IMR-90 (cell line): Measurements from ENCODE around the gene SOWAHB. TPM values are rescaled to one million over a fixed set of nuclear protein-coding genes. Genes with fewer than 3 reads are reported as not detected.

ENCODE experiments used
- ATAC-seq: fragments of 200-7000 bp; cut with Tn5 transposase; 2 replicates; pipeline ENCODE4 v1.9.1; 2020; ENCODE audit warnings: low read depth, mild to moderate bottlenecking, moderate library complexity
- BruUV-seq: library from RNA; stranded (reverse); fragments of 400-500 nt; replicated peaks from 2 replicates; lab custom pipeline; 2021; lab: Mats Ljungman, UMichigan
- CTCF ChIA-PET: fragments of 300-600 bp; formaldehyde crosslinking; extraction: SDS; loops from one replicate; lab custom pipeline; 2021; ENCODE audit warnings: antibody characterized with exemption; lab: Yijun Ruan, JAX
- POLR2A ChIA-PET: fragments of 300-600 bp; sonication (Branson Sonifier 250); formaldehyde crosslinking; loops from one replicate; lab custom pipeline; 2022; ENCODE audit warnings: antibody characterized with exemption; ENCODE audit not compliant: unreplicated experiment; lab: Charles Lee
- DNase-seq: peaks from one replicate; pipeline ENCODE4 v3.0.0; 2013
- H2AFZ ChIP-seq: replicated peaks from 2 replicates; pipeline ENCODE3; 2013; ENCODE audit warnings: low read length, mild to moderate bottlenecking; ENCODE audit not compliant: poor library complexity
- H2AK5ac ChIP-seq: 2 replicates; pipeline ENCODE4 v1.6.1; 2013; ENCODE audit warnings: low read depth, low read length, inconsistent platforms
- H2AK9ac ChIP-seq: replicated peaks from 2 replicates; pipeline ENCODE3; 2013; ENCODE audit warnings: mild to moderate bottlenecking, low read depth, low read length, moderate library complexity; ENCODE audit not compliant: poor library complexity
- H2BK120ac ChIP-seq: 2 replicates; pipeline ENCODE4 v1.6.1; 2013; ENCODE audit warnings: low read depth, low read length, inconsistent platforms
- H2BK15ac ChIP-seq: 3 replicates; pipeline ENCODE4 v1.6.1; 2013; ENCODE audit warnings: low read depth, low read length, inconsistent platforms
- H2BK20ac ChIP-seq: 2 replicates; pipeline ENCODE4 v1.6.1; 2013; ENCODE audit warnings: low read depth, mild to moderate bottlenecking, inconsistent platforms, low read length, moderate library complexity
- H2BK5ac ChIP-seq: 2 replicates; pipeline ENCODE4 v1.6.1; 2013; ENCODE audit warnings: mild to moderate bottlenecking, low read depth, low read length, inconsistent platforms; ENCODE audit not compliant: poor library complexity, severe bottlenecking
- H3K14ac ChIP-seq: replicated peaks from 2 replicates; pipeline ENCODE4 v1.6.1; 2013; ENCODE audit warnings: low read depth, low read length, inconsistent platforms
- H3K18ac ChIP-seq: 2 replicates; pipeline ENCODE4 v1.6.1; 2013; ENCODE audit warnings: low read depth, low read length, control low read depth
- H3K23ac ChIP-seq: 2 replicates; pipeline ENCODE4 v1.6.1; 2013; ENCODE audit warnings: low read depth, low read length, inconsistent platforms
- H3K27ac ChIP-seq: 2 replicates; pipeline ENCODE4 v1.5.1; 2013; ENCODE audit warnings: mild to moderate bottlenecking, control low read depth, low read length; ENCODE audit not compliant: insufficient read depth
- H3K27me3 ChIP-seq: 2 replicates; pipeline ENCODE4 v1.6.1; 2013; ENCODE audit warnings: low read length; ENCODE audit not compliant: control insufficient read depth, insufficient read depth
- H3K36me3 ChIP-seq: 2 replicates; pipeline ENCODE4 v1.6.1; 2013; ENCODE audit warnings: low read length, mixed read lengths; ENCODE audit not compliant: control insufficient read depth, insufficient read depth
- H3K4ac ChIP-seq: 2 replicates; pipeline ENCODE4 v1.6.1; 2013; ENCODE audit warnings: low read depth, low read length, inconsistent platforms
- H3K4me1 ChIP-seq: 2 replicates; pipeline ENCODE4 v1.6.1; 2013; ENCODE audit warnings: low read length, mixed read lengths; ENCODE audit not compliant: control insufficient read depth, insufficient read depth
- H3K4me2 ChIP-seq: 2 replicates; pipeline ENCODE4 v1.6.1; 2013; ENCODE audit warnings: low read depth, mild to moderate bottlenecking, control low read depth, low read length, moderate library complexity
- H3K4me3 ChIP-seq: 2 replicates; pipeline ENCODE4 v1.5.1; 2013; ENCODE audit warnings: low read depth, mild to moderate bottlenecking, control low read depth, low read length, moderate library complexity; ENCODE audit not compliant: insufficient read depth
- H3K56ac ChIP-seq: 2 replicates; pipeline ENCODE4 v1.6.1; 2013; ENCODE audit warnings: low read length, inconsistent platforms; ENCODE audit not compliant: insufficient read depth; ENCODE audit errors: extremely low read depth
- H3K79me1 ChIP-seq, 2 experiments: 2 replicates each; pipeline ENCODE4 v1.6.1; 2013; ENCODE audit warnings: low read length in 2 of 2, inconsistent platforms in 1 of 2, low read depth in 1 of 2
- H3K9ac ChIP-seq: 2 replicates; pipeline ENCODE4 v1.6.1; 2013; ENCODE audit warnings: low read depth, low read length, control low read depth
- H3K9me1 ChIP-seq: 2 replicates; pipeline ENCODE4 v1.6.1; 2013; ENCODE audit warnings: low read length, inconsistent platforms; ENCODE audit not compliant: insufficient read depth
- H3K9me3 ChIP-seq: 2 replicates; pipeline ENCODE4 v1.6.1; 2013; ENCODE audit warnings: low read length; ENCODE audit not compliant: control insufficient read depth, insufficient read depth
- H4K20me1 ChIP-seq: 2 replicates; pipeline ENCODE4 v1.6.1; 2013; ENCODE audit warnings: low read length, inconsistent platforms; ENCODE audit not compliant: insufficient read depth
- H4K5ac ChIP-seq: 2 replicates; pipeline ENCODE4 v1.6.1; 2013; ENCODE audit warnings: mild to moderate bottlenecking, low read depth, low read length, control low read depth
- H4K8ac ChIP-seq, 2 experiments: 2 replicates each; pipeline ENCODE4 v1.6.1; 2013; ENCODE audit warnings: low read depth in 2 of 2, low read length in 2 of 2, control low read depth in 1 of 2, inconsistent platforms in 1 of 2
- H4K91ac ChIP-seq: 2 replicates; pipeline ENCODE4 v1.6.1; 2013; ENCODE audit warnings: low read depth, low read length, inconsistent platforms; ENCODE audit not compliant: insufficient read depth
- BHLHE40 ChIP-seq: fragments of 150-350 bp; IDR thresholded peaks from 2 replicates; pipeline ENCODE4 v1.6.1; 2016; ENCODE audit warnings: mild to moderate bottlenecking, low read depth, low read length
- CEBPB ChIP-seq: IDR thresholded peaks from 2 replicates; pipeline ENCODE4 v1.6.1; 2012; ENCODE audit warnings: low read depth, low read length, improper control_type of control experiment
- FOS ChIP-seq: fragments of 150-350 bp; IDR thresholded peaks from 2 replicates; pipeline ENCODE4 v1.6.1; 2016; ENCODE audit warnings: low read depth, low read length
- MXI1 ChIP-seq: IDR thresholded peaks from 2 replicates; pipeline ENCODE4 v1.6.1; 2012; ENCODE audit warnings: low read depth, mild to moderate bottlenecking, low read length, moderate library complexity, borderline replicate concordance
- RAD21 ChIP-seq: IDR thresholded peaks from 2 replicates; pipeline ENCODE4 v1.6.1; 2012; ENCODE audit warnings: low read length, improper control_type of control experiment
- RCOR1 ChIP-seq: IDR thresholded peaks from 2 replicates; pipeline ENCODE4 v1.6.1; 2012; ENCODE audit warnings: mild to moderate bottlenecking, low read length, improper control_type of control experiment; ENCODE audit not compliant: insufficient replicate concordance
- RFX5 ChIP-seq: IDR thresholded peaks from 2 replicates; pipeline ENCODE4 v1.8.0; 2012; ENCODE audit warnings: low read depth, mild to moderate bottlenecking, low read length, moderate library complexity
- dilution Hi-C: fragments of 300-500 bp; cut with HindIII; formaldehyde crosslinking; loops from one replicate; pipeline ENCODE4 v1.14.3; 2018; ENCODE audit warnings: low sequenced_read_pairs; ENCODE audit not compliant: unreplicated experiment
- in situ Hi-C: fragments of 300-500 bp; cut with MboI; formaldehyde crosslinking; loops from 3 replicates; pipeline ENCODE4 v1.14.3; 2019; ENCODE audit warnings: low sequenced_read_pairs, inconsistent platforms, mixed read lengths
- intact Hi-C: fragments of 100-400 bp; cut with micrococcal nuclease; formaldehyde crosslinking; loops from 2 replicates; pipeline ENCODE4 v1.10.0; 2022
- polyA plus RNA-seq, 3 experiments: library from polyadenylated mRNA; depleted of rRNA; stranded (reverse); fragments of >200 nt; gene quantifications; 2 replicates each; pipeline ENCODE4 v1.2.3, GENCODE V29; 2012; ENCODE audit warnings: low replicate concordance in 1 of 3
- total RNA-seq: library from RNA; depleted of rRNA; stranded (reverse); fragments of >200 nt; gene quantifications from 2 replicates; pipeline ENCODE4 v1.2.3, GENCODE V29; 2012
- TF ChIP-seq, protein P1 (sequence below): conservative IDR thresholded peaks from 2 replicates; pipeline ENCODE4 v1.5.1; 2012; ENCODE audit warnings: mild to moderate bottlenecking, low read depth, low read length, improper control_type of control experiment

Gene SOWAHB
- total and polyA plus RNA-seq, 2 of the 4 experiments (the other 2 are of a cell fraction) = not detected

DNA sequence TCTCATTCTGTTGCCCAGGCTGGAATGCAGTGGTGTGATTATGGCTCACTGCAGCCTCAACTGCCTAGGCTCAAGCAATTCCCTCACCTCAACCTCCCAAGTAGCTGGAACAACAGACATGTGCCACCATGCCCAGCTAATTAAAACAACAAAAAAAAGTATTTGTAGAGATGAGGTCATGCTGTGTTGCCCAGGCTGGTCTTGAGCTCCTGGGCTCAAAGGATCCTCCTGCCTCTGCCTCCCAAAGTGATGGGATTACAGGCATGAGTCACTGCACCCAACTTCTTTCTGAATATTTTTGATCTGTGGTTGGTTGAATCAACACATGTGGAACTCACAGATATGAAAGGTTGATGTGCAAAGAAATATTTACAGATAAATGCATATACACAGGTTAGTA is 33.1 kb upstream of the SOWAHB start:
- Histone ChIP-seq H2AK9ac (no peak overlapping the region), H3K18ac (no peak overlapping the region), H2AK5ac (no peak overlapping the region), H3K36me3 (no peaks in the 10 kb centered on the region), H2BK5ac (no peak overlapping the region), H3K14ac (0 out of 2 replicates have a peak overlapping the region, but pooled peaks have one; percentile 21), H4K5ac (no peak overlapping the region), H2BK15ac (no peak overlapping the region), H2BK120ac (no peak overlapping the region), H3K4me3 (no peak overlapping the region), H4K91ac (no peak overlapping the region), H3K79me1 (no peaks in the 10 kb centered on the region), H3K4me2 (no peak overlapping the region), H3K4me1 (peaks cover 2% of the 10 kb centered on the region; the same call in 1 of the 2 replicates), H3K4ac (no peak overlapping the region), H2BK20ac (no peak overlapping the region), H4K8ac (no peak overlapping the region; a peak in 1 of 4 replicates), H3K9me1 (peaks cover 6% of the 10 kb centered on the region; the same call in 1 of the 2 replicates), H4K20me1 (no peaks in the 10 kb centered on the region), H3K9me3 (no peaks in the 10 kb centered on the region), H3K9ac (no peak overlapping the region), H3K27ac (no peak overlapping the region), H3K27me3 (no peaks in the 10 kb centered on the region), H3K56ac (no peak overlapping the region), H2AFZ (no peak overlapping the region), H3K23ac (no peak overlapping the region)
- in situ Hi-C loops = no loop called here
- dilution Hi-C loops = no loop called here
- intact Hi-C loops = no loop called here
- POLR2A ChIA-PET = no interaction called here
- CTCF ChIA-PET = no interaction called here
- no TSS peak for BruUV-seq
- TF ChIP-seq, protein P1, sequence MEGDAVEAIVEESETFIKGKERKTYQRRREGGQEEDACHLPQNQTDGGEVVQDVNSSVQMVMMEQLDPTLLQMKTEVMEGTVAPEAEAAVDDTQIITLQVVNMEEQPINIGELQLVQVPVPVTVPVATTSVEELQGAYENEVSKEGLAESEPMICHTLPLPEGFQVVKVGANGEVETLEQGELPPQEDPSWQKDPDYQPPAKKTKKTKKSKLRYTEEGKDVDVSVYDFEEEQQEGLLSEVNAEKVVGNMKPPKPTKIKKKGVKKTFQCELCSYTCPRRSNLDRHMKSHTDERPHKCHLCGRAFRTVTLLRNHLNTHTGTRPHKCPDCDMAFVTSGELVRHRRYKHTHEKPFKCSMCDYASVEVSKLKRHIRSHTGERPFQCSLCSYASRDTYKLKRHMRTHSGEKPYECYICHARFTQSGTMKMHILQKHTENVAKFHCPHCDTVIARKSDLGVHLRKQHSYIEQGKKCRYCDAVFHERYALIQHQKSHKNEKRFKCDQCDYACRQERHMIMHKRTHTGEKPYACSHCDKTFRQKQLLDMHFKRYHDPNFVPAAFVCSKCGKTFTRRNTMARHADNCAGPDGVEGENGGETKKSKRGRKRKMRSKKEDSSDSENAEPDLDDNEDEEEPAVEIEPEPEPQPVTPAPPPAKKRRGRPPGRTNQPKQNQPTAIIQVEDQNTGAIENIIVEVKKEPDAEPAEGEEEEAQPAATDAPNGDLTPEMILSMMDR = no peak
- no peak for TF ChIP-seq CEBPB
- TF ChIP-seq BHLHE40 = no peak
- no peak for TF ChIP-seq MXI1
- no peak for TF ChIP-seq RFX5
- TF ChIP-seq RCOR1 = no peak
- no peak for TF ChIP-seq RAD21
- no peak for TF ChIP-seq FOS
- DNase-seq (no peak), ATAC-seq (peak; percentile 46; the same call in 1 of the 2 replicates)
